Left ventricle myocardium inferior (tissue), 1 donor: ENCODE data around the gene RNF40. TPM values are rescaled to one million over a fixed set of nuclear protein-coding genes. Genes with fewer than 3 reads are reported as not detected.
A peak's percentile ranks its signal among the peaks of the same experiment; 100 is the strongest.

Experiments used
- DNase-seq: peaks from one replicate; pipeline ENCODE4 v3.0.0-alpha.2; 2020
- H3K27ac ChIP-seq: fragments of 200-600 bp; replicated peaks from 2 replicates; pipeline ENCODE4 v1.8.0; 2021
- H3K27me3 ChIP-seq: fragments of 200-600 bp; 2 replicates; pipeline ENCODE4 v1.8.0; 2021; ENCODE audit warnings: low read depth
- H3K36me3 ChIP-seq: fragments of 200-600 bp; 2 replicates; pipeline ENCODE4 v1.8.0; 2021
- H3K4me1 ChIP-seq: fragments of 200-600 bp; 2 replicates; pipeline ENCODE4 v1.8.0; 2021
- H3K4me3 ChIP-seq: fragments of 200-600 bp; 2 replicates; pipeline ENCODE4 v1.8.0; 2021; ENCODE audit warnings: mild to moderate bottlenecking, moderate library complexity
- H3K9me3 ChIP-seq: fragments of 200-600 bp; replicated peaks from 2 replicates; pipeline ENCODE4 v1.8.0; 2021
- intact Hi-C: fragments of 100-400 bp; cut with micrococcal nuclease; formaldehyde crosslinking; loops from one replicate; pipeline ENCODE4 v1.11.0; 2022
- total RNA-seq: library from RNA; stranded (reverse); fragmentation: NEBNext Ultra II Directional; extraction: Animal tissue kit (Norgen Biotek cat#: 25700); gene quantifications from one replicate; pipeline ENCODE4 v1.2.1, GENCODE V29; 2021
- TF ChIP-seq, protein P1 (sequence below): fragments of 200-600 bp; IDR thresholded peaks from 2 replicates; pipeline ENCODE4 v1.8.0; 2021; ENCODE audit warnings: antibody characterized with exemption, mild to moderate bottlenecking, borderline replicate concordance
- donor health status: DM: no; HTN: yes; CAD: no; lungs with severe emphysema.

Gene RNF40
- total RNA-seq, 1 donor from 2014 or later: 35.6 TPM

DNA sequence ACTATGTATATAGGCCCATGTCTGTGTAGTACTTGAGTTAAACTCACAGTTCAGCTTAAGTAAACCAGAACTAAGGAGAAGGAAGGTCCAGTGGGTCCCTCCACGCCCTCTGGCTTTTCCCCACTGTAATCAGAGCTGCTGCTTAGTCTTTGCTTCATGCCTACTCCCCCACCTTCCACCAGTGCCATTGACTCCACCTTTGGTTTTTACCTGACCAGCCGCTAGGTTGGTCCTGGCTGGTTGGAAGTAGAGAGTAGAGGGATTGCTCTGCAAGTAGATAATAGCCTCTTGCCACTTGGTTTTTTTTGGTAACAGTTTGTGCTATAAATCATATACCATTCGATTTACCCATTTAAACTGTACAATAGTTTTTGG lies 36.7 kb upstream of the RNF40 start:
- intact Hi-C loops: no loop called here
- no peak for DNase-seq
- no peaks in the 10 kb centered on the region for H3K9me3 ChIP-seq
- peak overlapping the region; percentile 42 for H3K27ac ChIP-seq
- peaks cover 84% of the 10 kb centered on the region for H3K36me3 ChIP-seq
- TF ChIP-seq, protein P1, sequence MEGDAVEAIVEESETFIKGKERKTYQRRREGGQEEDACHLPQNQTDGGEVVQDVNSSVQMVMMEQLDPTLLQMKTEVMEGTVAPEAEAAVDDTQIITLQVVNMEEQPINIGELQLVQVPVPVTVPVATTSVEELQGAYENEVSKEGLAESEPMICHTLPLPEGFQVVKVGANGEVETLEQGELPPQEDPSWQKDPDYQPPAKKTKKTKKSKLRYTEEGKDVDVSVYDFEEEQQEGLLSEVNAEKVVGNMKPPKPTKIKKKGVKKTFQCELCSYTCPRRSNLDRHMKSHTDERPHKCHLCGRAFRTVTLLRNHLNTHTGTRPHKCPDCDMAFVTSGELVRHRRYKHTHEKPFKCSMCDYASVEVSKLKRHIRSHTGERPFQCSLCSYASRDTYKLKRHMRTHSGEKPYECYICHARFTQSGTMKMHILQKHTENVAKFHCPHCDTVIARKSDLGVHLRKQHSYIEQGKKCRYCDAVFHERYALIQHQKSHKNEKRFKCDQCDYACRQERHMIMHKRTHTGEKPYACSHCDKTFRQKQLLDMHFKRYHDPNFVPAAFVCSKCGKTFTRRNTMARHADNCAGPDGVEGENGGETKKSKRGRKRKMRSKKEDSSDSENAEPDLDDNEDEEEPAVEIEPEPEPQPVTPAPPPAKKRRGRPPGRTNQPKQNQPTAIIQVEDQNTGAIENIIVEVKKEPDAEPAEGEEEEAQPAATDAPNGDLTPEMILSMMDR: no peak
- no peak overlapping the region for H3K4me3 ChIP-seq
- H3K4me1 ChIP-seq: peaks cover 16% of the 10 kb centered on the region
- H3K27me3 ChIP-seq: no peaks in the 10 kb centered on the region

DNA sequence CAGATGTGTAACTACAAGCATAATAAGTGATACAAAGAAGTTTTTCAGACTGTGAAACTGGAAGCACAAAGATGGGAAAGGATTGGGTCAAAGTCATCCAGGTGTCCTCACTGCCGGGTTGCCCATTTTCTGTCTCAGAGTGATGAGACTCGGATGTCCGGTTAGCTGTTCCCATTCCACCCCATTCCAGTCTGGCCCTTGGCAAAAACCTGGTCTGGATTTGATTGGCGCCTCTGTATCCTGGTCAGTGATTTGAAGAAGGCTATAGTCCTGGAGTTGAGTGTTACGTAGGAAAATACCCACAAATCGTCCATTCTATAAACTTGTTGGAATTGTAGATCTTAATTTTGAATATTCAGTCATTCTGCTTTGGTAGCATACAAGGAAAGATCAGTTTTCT lies 33.8 kb upstream of the RNF40 start:
- Histone ChIP-seq H3K36me3 (peaks cover 84% of the 10 kb centered on the region), H3K4me1 (peaks cover 16% of the 10 kb centered on the region), H3K9me3 (no peaks in the 10 kb centered on the region), H3K27me3 (no peaks in the 10 kb centered on the region), H3K27ac (no peak overlapping the region), H3K4me3 (no peak overlapping the region)
- TF ChIP-seq, protein P1: no peak
- no peak for DNase-seq
- intact Hi-C loops: no loop called here

DNA sequence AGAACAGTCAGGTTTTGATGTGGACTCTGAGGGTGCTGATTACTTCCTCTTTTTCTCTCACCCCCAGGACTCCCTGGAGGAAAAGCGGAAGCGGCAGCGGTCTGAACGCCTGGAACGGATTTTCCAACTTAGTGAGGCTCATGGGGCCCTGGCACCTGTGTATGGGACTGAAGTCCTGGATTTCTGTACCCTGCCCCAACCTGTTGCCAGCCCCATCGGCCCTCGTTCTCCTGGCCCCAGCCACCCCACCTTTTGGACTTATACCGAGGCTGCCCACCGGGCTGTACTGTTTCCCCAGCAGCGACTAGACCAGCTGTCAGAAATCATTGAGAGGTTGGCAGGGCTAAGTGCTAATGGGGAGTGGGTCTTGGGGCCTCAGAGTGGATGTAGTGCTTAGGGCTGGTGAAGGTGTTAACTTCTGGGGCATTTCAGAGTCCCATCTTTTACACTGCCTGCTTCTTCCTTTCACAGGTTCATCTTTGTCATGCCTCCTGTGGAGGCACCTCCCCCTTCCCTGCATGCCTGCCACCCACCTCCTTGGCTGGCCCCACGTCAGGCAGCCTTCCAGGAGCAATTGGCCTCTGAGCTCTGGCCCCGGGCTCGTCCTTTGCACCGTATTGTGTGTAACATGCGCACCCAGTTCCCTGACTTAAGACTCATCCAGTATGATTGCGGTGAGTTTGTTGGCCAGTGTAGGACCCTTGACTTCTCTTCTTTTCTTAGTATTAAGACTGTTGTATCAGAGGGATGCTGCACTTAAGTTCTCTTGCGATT lies 33.0 kb upstream of the RNF40 start:
- Histone ChIP-seq H3K27me3 (no peaks in the 10 kb centered on the region), H3K4me3 (no peak overlapping the region), H3K36me3 (peaks cover 84% of the 10 kb centered on the region), H3K9me3 (no peaks in the 10 kb centered on the region), H3K27ac (peak overlapping the region; percentile 35), H3K4me1 (peaks cover 16% of the 10 kb centered on the region)
- TF ChIP-seq, protein P1: no peak
- intact Hi-C loops: no loop called here
- DNase-seq: peak; percentile 27

DNA sequence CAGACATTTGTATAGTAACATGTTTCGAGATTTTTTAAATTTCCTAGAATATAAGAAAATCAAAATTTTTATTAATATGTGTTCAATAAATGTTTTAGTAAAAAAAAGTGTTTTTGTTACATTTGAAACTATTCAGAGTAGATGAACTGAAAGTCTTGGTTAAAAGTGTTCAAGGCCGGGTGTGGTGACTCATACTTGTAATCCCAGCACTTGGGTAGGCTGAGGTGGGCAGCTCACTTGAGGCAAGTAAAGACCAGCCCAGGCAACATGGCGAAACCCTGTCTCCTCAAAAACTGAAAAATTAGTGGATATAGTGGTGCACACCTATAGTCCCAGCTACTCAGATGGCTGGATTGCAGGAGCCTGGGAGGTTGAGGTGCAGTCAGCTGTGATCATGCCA lies 30.7 kb upstream of the RNF40 start:
- no peak overlapping the region for H3K4me3 ChIP-seq
- H3K9me3 ChIP-seq: no peaks in the 10 kb centered on the region
- no peak overlapping the region for H3K27ac ChIP-seq
- H3K36me3 ChIP-seq: peaks cover 83% of the 10 kb centered on the region
- no peak for DNase-seq
- intact Hi-C loops: no loop called here
- no peaks in the 10 kb centered on the region for H3K27me3 ChIP-seq
- peaks cover 11% of the 10 kb centered on the region for H3K4me1 ChIP-seq
- TF ChIP-seq, protein P1: no peak

DNA sequence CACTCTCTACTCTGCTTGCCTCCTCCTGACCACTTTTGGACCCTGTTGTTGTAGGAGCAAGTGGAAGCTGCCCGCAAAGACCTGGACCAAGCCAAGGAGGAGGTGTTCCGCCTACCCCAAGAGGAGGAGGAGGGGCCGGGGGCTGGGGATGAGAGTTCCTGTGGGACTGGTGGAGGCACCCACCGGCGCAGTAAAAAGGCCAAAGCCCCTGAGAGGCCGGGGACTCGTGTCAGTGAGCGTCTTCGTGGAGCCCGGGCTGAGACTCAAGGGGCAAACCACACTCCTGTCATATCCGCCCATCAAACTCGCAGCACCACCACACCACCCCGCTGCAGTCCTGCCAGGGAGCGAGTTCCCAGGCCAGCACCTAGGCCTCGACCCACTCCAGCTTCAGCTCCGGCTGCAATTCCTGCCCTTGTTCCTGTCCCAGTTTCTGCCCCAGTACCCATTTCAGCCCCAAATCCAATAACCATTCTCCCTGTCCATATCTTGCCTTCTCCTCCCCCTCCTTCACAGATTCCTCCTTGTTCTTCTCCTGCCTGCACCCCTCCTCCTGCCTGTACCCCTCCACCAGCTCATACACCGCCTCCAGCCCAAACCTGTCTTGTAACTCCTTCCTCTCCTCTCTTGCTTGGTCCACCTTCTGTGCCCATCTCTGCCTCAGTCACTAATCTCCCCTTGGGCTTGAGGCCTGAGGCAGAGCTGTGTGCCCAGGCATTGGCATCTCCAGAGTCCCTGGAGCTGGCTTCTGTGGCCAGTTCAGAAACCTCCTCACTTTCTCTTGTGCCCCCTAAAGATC lies 24.9 kb upstream of the RNF40 start:
- H3K27me3 ChIP-seq: no peaks in the 10 kb centered on the region
- DNase-seq: no peak
- no peak overlapping the region for H3K4me3 ChIP-seq
- H3K36me3 ChIP-seq: peaks cover 77% of the 10 kb centered on the region
- intact Hi-C loops: no loop called here
- no peaks in the 10 kb centered on the region for H3K9me3 ChIP-seq
- peaks cover 28% of the 10 kb centered on the region for H3K4me1 ChIP-seq
- TF ChIP-seq, protein P1: no peak
- no peak overlapping the region for H3K27ac ChIP-seq
